Thyroid gland (tissue), 4 donors: Measurements from ENCODE around the gene EDRF1. TPM values are rescaled to one million over a fixed set of nuclear protein-coding genes. Genes with fewer than 3 reads are reported as not detected.
A peak's percentile ranks its signal among the peaks of the same experiment; 100 is the strongest.

Experiments used
- DNase-seq, 2 donors: peaks; one replicate each; pipeline ENCODE4 v3.0.0-alpha.2; 2019
- H3K27ac ChIP-seq, 3 donors: fragments of 200-600 bp; sonication (generic); 1 replicate in 2 of 3; 2 replicates in 1 of 3; pipeline ENCODE4 v1.5.1; 2016 to 2019; ENCODE audit warnings: mild to moderate bottlenecking in 1 of 3, moderate library complexity in 1 of 3
- H3K27me3 ChIP-seq: fragments of 200-600 bp; sonication (generic); one replicate; pipeline ENCODE4 v1.5.1; 2019
- H3K36me3 ChIP-seq, 2 donors: fragments of 200-600 bp; sonication (generic); one replicate each; pipeline ENCODE4 v1.5.1; 2016 to 2019
- H3K4me1 ChIP-seq, 2 donors: fragments of 200-600 bp; sonication (generic); one replicate each; pipeline ENCODE4 v1.5.1; 2017 to 2019
- H3K4me3 ChIP-seq, 3 donors: fragments of 200-600 bp; sonication (generic); replicated peaks in 1 of 3; 1 replicate in 2 of 3; 2 replicates in 1 of 3; pipeline ENCODE4 v1.5.1; 2016; ENCODE audit warnings: mild to moderate bottlenecking in 1 of 3
- H3K9me3 ChIP-seq: fragments of 200-600 bp; sonication (generic); one replicate; pipeline ENCODE4 v1.5.1; 2017
- POLR2A ChIP-seq, 2 donors: fragments of 450-650 bp; IDR thresholded peaks; one replicate each; pipeline ENCODE4 v1.6.1; 2017; ENCODE audit warnings: antibody characterized with exemption in 2 of 2, mild to moderate bottlenecking in 2 of 2, moderate library complexity in 1 of 2
- WGBS, 2 donors: methylation state at CpG; one replicate each; pipeline ENCODE4 v1.1.5; 2017; 5-methylcytosine and 5-hydroxymethylcytosine counted together
- intact Hi-C: fragments of 100-400 bp; cut with DNase I; formaldehyde crosslinking; loops from one replicate; pipeline ENCODE4 v1.15.1; 2023
- total RNA-seq, 4 donors: library from RNA; depleted of rRNA; stranded (reverse); fragments of >200 nt; gene quantifications; one replicate each; pipeline ENCODE4 v1.2.3, GENCODE V29; 2016
- TF ChIP-seq, protein P1 (sequence below), 6 experiments: fragments of 200-600 bp in 3 of 6; fragments of 450-650 bp in 3 of 6; sonication (generic) in 3 of 6; IDR thresholded peaks; one replicate each; pipeline ENCODE4 v1.5.1; 2016 to 2019; ENCODE audit warnings: antibody characterized with exemption in 6 of 6, mild to moderate bottlenecking in 2 of 6, inconsistent platforms in 1 of 6, moderate library complexity in 1 of 6

Gene EDRF1
- total RNA-seq, 4 donors from 2014 or later = 23.2 to 35.5 (median 30.9) TPM

DNA sequence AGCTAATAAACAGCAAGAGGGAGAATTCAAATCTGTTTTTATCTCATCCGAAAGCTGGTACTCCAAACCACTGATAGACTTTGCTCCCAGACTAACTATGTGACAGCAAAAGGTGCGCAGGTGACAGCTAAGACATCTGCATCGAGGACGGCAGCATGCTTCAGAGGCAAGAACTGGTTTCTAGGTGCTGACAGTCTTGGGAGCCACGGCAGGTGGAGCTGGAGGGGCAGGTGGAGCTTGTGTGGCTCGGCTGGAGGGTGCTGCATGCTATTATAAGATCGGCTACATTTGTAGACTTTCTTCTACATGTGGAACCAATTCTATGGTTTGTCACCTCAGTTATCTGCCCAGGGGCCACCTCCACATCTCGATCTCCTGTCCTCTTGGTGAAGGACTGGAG, 77.9 kb downstream of the EDRF1 start:
- TF ChIP-seq, protein P1, sequence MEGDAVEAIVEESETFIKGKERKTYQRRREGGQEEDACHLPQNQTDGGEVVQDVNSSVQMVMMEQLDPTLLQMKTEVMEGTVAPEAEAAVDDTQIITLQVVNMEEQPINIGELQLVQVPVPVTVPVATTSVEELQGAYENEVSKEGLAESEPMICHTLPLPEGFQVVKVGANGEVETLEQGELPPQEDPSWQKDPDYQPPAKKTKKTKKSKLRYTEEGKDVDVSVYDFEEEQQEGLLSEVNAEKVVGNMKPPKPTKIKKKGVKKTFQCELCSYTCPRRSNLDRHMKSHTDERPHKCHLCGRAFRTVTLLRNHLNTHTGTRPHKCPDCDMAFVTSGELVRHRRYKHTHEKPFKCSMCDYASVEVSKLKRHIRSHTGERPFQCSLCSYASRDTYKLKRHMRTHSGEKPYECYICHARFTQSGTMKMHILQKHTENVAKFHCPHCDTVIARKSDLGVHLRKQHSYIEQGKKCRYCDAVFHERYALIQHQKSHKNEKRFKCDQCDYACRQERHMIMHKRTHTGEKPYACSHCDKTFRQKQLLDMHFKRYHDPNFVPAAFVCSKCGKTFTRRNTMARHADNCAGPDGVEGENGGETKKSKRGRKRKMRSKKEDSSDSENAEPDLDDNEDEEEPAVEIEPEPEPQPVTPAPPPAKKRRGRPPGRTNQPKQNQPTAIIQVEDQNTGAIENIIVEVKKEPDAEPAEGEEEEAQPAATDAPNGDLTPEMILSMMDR (IDR thresholded peaks at IDR 0.05) = no peak
- no peak for TF ChIP-seq POLR2A (IDR thresholded peaks at IDR 0.05)
- Histone ChIP-seq H3K9me3 (no peaks in the 10 kb centered on the region), H3K27ac (no peak overlapping the region), H3K4me1 (no peaks in the 10 kb centered on the region), H3K4me3 (no peak overlapping the region), H3K36me3 (peaks cover 11 to 28% of the 10 kb centered on the region in 2 donors), H3K27me3 (no peaks in the 10 kb centered on the region)
- WGBS, 2 donors = 95 to 99% methylated on average over 8 of the region's 8 CpGs
- intact Hi-C loops = no loop called here
- no peak for DNase-seq

DNA sequence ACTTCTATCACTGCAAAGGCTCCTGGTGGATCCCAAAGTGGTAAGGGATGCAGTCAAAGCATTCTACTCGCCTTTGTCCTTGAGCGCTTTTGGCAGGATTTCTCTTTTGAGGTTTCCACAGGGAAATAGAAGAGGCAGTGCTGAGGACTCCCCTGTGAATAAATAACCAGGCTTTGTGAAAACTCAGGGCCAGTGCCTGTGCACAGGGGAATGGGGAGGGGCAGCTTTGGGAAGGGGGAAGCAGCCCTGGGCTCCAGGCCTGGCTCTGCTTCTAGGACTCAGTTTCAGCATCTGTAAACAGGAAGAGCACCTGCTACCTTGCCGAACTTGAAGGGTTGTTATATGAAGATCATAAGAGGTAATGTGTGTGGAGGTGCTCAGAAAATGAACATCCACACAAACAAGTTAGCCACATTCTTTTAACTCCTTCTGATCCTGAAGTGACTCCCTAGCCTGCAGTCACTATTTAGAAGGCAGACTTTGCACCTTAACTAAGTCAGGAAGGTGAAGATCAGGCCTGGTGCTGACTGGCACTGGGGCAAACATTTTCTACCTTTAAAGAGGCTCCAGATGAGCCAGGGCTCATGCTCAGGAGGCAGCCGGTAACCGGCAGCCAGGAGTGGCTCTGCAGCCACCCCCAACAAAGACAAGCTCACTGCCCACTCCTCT, 78.6 kb downstream of the EDRF1 start:
- Histone ChIP-seq H3K27ac (no peak overlapping the region), H3K9me3 (no peaks in the 10 kb centered on the region), H3K36me3 (peaks cover 11 to 27% of the 10 kb centered on the region in 2 donors), H3K27me3 (no peaks in the 10 kb centered on the region), H3K4me3 (no peak overlapping the region), H3K4me1 (no peaks in the 10 kb centered on the region)
- no peak for DNase-seq
- 46 to 57% methylated on average over 3 to 5 of the region's 5 CpGs for WGBS, 2 donors
- TF ChIP-seq, protein P1 (IDR thresholded peaks at IDR 0.05) = no peak
- no peak for TF ChIP-seq POLR2A (IDR thresholded peaks at IDR 0.05)
- intact Hi-C loops = no loop called here

DNA sequence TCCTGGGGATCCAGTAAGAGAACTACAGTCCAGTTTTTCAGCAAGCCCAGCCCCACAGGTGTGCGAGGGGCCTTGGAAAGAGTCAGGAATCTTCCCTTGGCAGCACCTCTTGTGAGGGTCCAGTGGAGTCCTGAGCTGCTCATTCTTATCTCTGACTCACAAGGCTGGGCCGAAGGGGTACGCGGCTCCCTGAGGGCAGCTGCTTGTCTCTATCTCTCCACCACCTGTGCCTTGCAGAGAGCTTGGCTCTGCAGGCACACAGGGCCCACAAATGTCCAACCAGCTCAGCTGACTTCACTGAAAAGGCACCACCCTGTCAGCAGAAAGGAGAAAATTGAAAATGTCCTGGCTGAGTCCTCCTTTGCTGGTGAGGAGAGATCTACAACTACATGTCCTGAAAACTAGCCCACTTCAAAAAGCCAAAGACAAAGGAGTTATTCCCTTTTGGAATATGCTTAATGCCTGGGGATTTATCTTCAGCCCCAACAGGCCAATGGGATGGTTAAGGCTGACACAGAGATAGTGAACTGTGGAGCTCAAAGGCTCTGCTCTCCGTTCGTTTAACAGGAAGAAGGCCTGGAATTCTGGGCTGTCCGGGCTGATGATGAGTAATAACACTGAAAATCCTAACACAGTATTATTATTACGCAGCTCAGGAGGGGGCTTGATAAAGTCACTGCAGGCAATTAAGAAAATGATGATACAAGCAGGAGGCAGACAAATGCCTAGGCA, 80.1 kb downstream of the EDRF1 start:
- WGBS, 2 donors = 92 to 95% methylated on average over 5 to 8 of the region's 8 CpGs
- Histone ChIP-seq H3K36me3 (peaks cover under 1 to 15% of the 10 kb centered on the region in 2 donors), H3K27me3 (no peaks in the 10 kb centered on the region), H3K4me1 (no peaks in the 10 kb centered on the region), H3K9me3 (no peaks in the 10 kb centered on the region), H3K27ac (no peak overlapping the region), H3K4me3 (no peak overlapping the region)
- no peak for TF ChIP-seq POLR2A (IDR thresholded peaks at IDR 0.05)
- DNase-seq = no peak
- intact Hi-C loops = no loop called here

DNA sequence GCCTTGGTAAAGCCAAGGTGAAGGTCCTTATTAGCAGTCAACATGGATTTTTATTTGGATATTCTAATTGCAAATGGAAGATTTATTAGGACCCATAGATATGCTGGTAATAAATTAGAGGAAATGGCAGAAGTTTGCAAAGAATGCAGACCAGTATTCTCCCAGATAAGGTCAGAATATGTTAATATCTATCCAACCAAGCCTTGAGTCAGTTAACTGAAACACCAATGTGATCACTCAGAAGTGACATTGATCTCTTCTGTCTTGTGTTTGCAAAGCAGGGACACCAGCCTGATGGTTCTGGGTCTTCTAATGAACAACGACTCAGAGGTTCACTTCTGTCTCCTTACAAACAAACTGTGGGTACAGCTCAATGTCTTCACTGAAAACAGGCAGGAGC, 82.1 kb downstream of the EDRF1 start:
- Histone ChIP-seq H3K27me3 (no peaks in the 10 kb centered on the region), H3K36me3 (peaks cover 10 to 24% of the 10 kb centered on the region in 2 donors), H3K9me3 (no peaks in the 10 kb centered on the region), H3K27ac (no peak overlapping the region), H3K4me3 (no peak overlapping the region), H3K4me1 (no peaks in the 10 kb centered on the region)
- DNase-seq = no peak
- 92% methylated on average over 1 of the region's 1 CpG for WGBS, 2 donors
- intact Hi-C loops = no loop called here
- TF ChIP-seq POLR2A (IDR thresholded peaks at IDR 0.05) = no peak
- TF ChIP-seq, protein P1 (IDR thresholded peaks at IDR 0.05) = no peak

DNA sequence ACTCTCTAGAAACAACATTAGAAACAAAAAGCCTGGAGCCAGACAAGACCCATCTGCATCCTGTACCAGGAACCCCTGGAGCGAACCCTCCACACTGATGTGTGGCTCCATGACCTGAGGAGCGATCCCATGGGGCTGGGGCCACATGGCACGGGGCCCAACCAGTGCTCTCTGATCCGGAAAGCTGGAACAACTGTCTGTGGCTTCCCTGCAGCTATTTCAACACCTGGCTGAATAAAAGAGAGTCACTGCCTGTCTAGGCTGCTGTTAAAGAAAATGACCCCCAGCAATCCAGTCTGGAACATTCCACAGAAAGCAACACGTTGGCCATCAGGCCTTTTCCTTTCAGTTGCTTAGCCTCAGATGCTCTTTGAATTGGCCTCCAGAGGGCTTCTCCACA, 82.6 kb downstream of the EDRF1 start:
- Histone ChIP-seq H3K27ac (peak overlapping the region in 1 of 3 donors; percentile 17), H3K36me3 (peaks cover 10 to 25% of the 10 kb centered on the region in 2 donors), H3K9me3 (no peaks in the 10 kb centered on the region), H3K27me3 (no peaks in the 10 kb centered on the region), H3K4me1 (no peaks in the 10 kb centered on the region), H3K4me3 (no peak overlapping the region)
- intact Hi-C loops = no loop called here
- DNase-seq = peak; percentile 21 to 41
- TF ChIP-seq, protein P1 (IDR thresholded peaks at IDR 0.05) = no peak
- no peak for TF ChIP-seq POLR2A (IDR thresholded peaks at IDR 0.05)
- 37 to 50% methylated on average over 5 of the region's 5 CpGs for WGBS, 2 donors
